AML-193 (cell line): ENCODE results near the gene MALRD1.

ENCODE experiments used
- DNase-seq, 2 experiments: peaks; one replicate each; lab custom pipeline; 2025; lab: John Stamatoyannopoulos, UW

MALRD1 gene

GRCh38 chr10:19231034-19231433 is 182.4 kb downstream of the MALRD1 start:
- no peak for DNase-seq

DNA sequence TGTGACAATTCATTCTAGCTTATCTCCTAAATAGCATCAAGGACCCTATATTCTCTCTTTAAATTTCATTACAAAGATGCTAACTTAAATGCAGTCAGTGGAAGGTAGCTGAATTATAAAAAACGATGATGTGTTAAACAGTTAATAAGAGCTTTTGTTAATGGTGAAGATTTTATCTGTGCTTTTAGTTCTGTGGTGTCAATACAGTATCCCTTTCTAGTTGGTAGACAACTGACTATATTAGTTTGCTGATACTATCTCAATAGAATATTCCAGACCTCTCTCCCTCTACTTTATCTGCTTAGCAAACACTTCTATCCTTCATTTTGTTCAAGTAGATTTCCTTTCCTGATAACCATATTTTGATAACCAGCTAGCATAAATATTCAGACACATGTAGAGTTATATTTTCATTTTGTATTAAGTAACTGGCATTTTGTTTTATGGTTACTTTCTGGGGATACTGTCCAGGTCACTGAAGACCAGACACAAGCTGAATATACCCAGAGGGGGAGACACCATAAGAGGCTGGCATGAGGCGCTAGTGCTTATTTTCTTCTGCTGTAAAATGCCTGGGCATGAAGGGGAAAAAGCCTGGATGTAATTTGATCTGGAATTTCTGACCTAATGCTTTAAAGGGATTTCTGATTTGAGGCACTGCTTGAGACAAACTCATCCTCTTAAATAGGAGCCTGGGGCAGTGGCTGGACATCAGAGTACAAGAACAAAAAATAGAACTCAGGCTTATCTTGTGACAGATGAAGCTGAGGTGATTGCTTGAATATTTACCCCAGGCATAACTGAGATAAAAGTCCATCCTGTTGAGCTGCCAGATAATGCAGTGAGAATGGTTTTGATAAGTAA is 197.5 kb downstream of the MALRD1 start:
- DNase-seq: no peak

DNA sequence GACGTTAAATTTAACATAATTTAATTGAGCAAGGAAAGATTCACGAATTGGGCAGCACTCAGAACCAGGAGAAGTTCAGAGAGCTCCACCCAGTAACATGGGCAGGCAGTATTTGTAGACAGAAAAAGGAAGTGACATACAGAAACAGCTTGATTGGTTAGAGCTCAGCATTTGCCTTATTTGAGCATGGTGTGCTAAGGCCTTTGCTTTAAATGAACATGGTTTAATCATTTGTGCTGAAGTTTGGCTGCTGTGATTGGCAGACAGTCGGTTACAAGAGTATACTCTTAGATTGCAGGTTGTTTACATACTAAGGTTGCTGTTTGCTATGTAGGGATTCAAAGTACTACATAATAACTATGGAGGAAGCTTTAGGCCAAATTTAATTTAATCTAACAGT is 199.2 kb downstream of the MALRD1 start:
- no peak for DNase-seq

DNA sequence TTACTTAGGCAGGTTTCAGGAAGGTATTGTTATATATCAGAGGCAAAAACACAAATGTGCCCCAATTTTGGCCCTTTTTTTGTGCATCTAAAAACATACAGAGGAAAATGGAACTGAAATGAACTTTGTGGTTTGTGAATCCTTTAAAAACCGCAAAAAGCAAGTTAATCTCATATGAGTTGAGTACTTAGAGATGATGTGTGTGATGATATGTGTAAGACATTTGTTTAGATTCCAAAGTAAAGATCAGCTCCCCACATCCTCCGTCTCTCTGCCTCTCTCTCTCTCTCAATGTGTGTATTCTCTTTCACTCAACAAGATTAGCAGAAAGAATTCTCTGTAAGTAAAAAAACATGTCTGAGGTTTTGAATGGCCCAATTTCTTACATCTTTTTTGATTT is 201.9 kb downstream of the MALRD1 start:
- DNase-seq: no peak

DNA sequence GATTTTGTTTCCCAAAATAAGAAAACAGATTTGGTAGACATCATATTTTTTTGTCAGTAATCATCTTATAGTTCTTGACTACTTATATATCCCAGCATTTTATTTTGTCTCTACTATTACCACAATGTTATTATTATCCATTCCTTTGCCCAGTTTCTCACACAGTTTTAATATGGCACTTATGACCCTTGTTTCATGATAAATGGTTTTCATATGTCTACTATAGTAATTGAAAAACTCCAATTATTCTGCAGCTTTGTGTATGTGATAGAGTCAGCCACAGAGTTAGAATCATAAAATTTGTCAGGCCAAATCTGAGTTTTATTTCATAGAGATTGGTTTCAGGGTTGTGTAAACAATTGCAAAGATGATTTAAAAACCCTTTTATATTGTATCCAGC is 203.9 kb downstream of the MALRD1 start:
- DNase-seq: no peak

DNA sequence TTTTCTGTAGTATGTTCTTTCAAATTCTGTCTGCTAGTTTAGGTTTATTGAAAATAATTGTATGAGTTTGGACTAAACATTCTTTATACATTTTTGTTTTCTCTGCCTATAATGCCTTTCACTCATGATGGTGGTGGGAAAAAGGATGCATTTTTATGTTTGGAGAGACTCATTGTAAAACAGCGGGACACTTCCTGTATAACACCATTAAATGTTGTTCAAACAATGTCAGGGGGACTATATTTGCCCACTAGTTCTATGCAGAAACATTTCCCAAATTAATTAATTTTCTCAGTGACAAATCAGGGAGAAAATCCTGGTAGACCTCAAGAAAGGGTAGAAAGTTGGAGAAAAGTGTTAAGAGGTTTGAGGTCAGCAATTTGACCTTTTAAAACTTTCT is 207.7 kb downstream of the MALRD1 start:
- no peak for DNase-seq

DNA sequence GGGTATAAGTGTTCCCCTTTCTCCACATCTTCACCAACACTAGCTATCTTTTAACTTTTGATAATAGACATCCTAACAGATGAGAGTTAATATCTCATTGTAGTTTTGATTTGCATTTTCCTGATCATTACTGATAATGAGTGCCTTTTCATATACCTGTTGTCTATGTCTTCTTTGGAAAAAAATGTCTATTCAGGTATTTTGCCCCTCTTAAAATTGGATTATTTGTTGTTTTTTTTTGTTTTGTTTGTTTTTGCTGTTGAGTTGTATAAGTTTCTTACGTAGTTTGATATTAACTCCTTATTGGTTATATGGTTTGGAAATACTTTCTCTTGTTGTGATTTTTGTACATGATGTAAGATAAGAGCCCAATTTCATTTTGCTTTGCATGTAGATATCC is 214.7 kb downstream of the MALRD1 start:
- no peak for DNase-seq

DNA sequence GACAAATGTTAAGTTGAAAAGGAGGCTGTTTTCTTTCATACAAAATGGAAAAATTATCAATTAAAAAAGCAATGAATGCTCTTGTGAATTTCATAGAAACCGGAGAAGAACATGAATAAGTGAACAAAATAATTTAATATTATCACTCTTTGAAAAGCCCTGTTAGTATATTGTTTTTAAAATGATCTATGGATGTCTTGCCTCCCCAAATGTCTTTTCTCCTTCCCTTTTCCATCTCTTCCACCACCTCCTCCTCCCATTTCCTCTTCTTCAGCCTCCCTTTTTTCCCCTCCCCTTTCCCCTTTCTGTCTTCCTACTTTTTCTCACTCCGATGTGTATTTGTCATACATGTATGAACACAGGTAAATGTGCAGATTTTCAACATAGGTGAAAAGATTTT is 234.7 kb downstream of the MALRD1 start:
- no peak for DNase-seq

GRCh38 chr10:19283786-19284185 is 235.2 kb downstream of the MALRD1 start:
- DNase-seq: no peak

- DNase-seq: no peak
Observed at GRCh38 chr10:19290770-19291169, 242.2 kb downstream of the MALRD1 start.

DNA sequence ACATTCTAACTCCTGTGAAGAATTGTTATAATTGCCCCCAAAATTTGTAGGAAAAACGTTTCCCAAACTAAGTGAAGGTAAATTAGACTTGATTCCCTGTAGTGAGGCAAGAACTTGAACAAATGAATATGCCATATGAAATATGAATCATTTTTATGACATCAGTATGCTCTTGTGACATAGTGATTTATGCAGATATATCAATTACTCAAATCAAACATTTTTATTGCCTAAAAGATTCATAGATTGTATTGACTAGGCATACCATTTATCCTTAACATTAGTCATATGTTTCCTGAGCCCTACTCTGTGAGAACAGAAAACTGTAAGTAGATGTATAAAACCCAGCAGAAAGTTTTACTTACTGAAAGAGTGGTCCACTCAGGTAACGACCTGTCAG is 245.6 kb downstream of the MALRD1 start:
- DNase-seq: no peak

DNA sequence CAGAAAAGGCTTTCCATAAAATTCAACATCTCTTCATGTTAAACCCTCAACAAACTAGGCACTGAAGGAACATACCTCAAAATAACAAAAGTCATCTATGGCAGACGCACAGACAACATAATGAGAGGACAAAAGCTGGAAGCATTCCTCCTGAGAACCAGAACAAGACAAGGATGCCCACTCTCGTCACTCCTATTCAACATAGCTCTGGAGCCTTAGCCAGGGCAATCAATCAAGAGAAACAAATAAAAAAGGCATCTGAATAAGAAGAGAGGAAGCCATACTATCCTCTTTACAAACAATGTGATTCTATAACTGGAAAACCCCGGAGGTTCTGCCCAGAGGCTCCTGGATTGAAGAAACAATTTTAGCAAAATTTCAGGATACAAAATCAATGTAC is 251.0 kb downstream of the MALRD1 start:
- DNase-seq: no peak

GRCh38 chr10:19302117-19302516 is 253.5 kb downstream of the MALRD1 start:
- no peak for DNase-seq

GRCh38 chr10:19310066-19310465 is 261.5 kb downstream of the MALRD1 start:
- no peak for DNase-seq

GRCh38 chr10:19316204-19316870 is 267.7 kb downstream of the MALRD1 start:
- DNase-seq: no peak

DNA sequence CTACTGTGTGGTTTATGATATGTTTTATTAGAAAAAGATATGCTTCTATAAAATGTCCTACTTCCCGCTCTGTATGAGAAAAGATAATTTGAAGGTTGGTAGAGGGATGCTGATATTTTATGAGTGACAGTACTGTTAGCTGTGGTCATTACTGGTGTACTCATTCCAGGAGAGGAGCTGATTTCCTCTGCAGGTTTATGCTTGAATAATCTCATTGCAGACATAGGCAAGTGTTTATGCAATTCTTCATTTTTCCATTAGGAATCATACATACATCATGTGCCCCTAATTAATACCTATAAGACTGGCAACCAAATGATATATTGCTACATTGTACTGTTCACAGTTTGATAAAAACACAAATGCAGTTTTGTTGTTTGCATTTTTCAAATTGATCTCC is 269.4 kb downstream of the MALRD1 start:
- no peak for DNase-seq

DNA sequence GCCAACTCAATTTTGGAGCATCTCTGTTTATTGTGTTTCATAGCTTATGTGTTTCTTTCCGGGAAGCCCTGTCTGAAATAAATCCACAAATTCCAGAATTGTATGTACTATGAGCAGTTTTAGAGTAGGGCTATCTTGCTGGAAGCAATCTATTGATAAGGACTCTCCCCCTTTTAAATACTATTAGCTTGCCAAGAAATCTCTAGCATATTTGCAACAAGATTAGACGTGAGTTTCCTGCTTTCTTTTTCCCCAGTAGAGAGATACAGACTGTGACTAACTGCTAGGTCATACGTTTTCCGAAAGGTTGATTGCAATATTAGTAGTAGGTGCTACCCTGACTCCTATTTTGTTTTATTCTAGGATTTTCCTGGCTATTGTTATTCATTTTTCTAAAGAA is 277.0 kb downstream of the MALRD1 start:
- DNase-seq: no peak

GRCh38 chr10:19328582-19328981 is 280.0 kb downstream of the MALRD1 start:
- no peak for DNase-seq

GRCh38 chr10:19329475-19329874 is 280.9 kb downstream of the MALRD1 start:
- no peak for DNase-seq

- peak in 1 of 2 experiments; percentile 15 for DNase-seq
Observed at GRCh38 chr10:19332304-19332703, 283.7 kb downstream of the MALRD1 start.

GRCh38 chr10:19333631-19334030 is 285.0 kb downstream of the MALRD1 start:
- DNase-seq: no peak

DNA sequence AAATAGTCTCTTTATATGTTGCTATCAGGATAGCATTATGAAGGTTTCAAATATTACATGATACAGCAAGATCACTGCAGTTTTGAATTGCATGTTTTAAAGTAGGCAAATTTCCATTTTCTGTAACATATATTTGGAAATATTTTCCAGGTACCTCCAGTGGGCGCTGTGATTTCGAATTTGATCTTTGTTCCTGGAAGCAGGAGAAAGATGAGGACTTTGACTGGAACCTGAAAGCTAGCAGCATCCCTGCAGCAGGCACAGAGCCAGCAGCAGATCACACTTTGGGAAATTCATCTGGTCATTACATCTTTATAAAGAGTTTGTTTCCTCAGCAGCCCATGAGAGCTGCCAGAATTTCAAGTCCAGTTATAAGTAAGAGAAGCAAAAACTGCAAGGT is 299.0 kb downstream of the MALRD1 start:
- no peak for DNase-seq

DNA sequence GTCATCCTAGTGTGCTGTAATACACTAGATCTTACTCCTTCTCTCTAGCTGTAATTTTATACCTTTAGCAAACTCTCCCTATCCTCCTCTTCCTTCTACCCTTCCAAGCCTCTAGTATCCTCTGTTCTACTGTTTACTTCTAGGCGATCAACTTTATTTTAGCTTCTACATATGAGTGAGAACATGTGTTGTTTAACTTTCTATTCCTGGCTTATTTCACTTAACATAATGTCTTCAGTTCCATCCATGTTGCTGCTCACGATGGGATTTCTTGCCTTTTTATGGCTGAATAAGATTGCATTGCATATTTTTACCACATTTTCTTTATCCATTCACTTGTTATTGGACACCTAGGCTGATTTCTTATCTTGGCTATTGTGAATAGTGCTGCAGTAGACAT is 318.6 kb downstream of the MALRD1 start:
- no peak for DNase-seq

GRCh38 chr10:19373988-19374387 is 325.4 kb downstream of the MALRD1 start:
- no peak for DNase-seq
